GM10847 (cell line): ENCODE measurements around the gene BTRC.

Experiments
- POLR2A ChIP-seq: IDR thresholded peaks from 2 replicates; pipeline ENCODE4 v1.6.1; 2011; ENCODE audit not compliant: insufficient read length; ENCODE audit errors: extremely low read depth

The BTRC gene

DNA sequence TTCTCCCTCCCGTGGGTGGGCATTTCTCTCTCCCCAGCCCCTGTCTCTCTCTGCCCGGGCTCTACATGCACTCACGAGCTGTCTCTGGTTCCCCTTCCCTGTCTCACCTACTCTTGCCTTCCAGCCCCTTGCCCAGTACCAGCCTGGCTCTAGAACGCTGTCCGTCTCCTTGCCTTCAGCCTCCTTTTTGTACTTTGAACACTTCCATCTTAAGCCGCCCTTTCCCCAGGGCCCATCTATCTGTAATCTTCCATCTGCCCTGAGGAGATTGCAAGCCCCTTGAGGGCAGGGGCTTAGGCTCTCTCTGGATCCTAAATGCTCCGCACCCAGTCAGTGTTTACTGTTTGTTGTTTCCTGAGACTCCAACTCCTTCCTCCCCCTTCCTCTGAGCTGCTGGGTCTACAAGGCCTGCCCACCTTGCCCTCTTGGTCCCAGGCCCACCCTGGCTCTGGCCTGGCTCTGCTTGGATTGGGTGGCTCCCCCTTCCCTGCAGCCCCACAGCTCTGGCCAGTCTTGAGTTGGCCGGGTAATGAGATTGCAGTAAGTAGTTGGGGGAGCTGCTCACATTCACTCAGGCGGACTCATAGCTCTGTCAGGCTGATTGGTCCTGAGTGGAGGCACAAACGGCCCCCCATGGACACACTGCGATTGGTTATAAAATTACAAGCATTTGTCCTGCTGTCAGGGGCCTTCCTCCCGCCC, 205.8 kb downstream of the BTRC start:
- no peak for TF ChIP-seq POLR2A

DNA sequence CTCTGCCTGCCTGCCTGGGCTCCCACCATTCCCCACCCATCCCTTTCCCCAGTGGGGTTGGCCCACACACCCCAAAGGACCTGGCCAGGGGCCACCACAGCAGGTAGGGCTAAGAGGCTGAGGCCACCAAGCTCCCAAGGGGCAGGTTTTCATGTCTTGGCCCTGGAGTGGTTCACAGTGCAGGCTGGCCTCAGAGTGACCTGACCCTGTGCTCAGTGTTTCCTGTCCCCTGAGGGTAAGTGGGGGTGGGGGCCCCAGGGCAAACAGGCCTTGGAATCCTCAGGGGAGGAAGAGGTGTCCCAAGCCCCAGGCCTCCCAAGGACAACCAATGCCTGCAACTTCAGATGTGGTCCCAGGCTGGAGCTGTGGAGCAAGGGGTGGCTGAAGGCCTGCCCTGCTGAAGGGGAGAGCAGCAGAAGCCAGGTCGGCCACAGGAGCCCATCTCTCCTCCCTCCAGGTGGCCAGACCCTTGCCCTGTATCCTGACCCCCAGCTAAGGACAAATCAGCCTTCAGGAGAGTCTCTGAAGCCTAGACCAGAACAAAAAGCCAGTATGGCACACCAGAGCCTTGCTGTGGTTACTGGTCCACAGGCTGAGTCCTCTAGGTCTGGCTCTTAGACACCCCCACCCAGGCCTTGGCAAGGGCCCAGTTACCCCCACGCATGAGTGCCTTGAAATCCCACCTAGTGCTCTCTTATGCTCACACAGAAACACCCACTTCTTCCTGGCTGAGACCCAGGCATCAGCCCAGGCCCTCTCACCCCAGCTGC, 206.5 kb downstream of the BTRC start:
- TF ChIP-seq POLR2A: no peak

GRCh38 chr10:101561068-101561915, 207.3 kb downstream of the BTRC start:
- TF ChIP-seq POLR2A: no peak

DNA sequence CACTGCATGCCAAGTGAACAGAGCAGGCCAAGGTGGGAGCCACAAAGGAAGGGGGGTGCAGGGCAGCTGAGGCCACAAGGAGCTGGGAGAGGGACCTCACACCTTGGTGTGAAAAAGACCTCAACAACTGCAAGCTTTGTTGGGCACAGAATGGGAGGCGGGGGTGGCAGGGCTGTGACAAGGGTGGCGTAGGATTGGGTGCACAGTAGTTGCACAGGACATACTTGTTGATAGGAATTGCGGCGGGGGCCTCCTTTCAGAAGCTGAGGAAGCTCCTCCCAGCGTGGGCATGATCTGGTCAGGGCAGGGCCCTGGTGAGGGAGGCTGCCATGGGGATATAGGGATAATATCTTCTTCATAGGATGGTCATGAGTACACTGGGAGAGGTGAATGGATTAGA, 208.3 kb downstream of the BTRC start:
- TF ChIP-seq POLR2A: no peak

DNA sequence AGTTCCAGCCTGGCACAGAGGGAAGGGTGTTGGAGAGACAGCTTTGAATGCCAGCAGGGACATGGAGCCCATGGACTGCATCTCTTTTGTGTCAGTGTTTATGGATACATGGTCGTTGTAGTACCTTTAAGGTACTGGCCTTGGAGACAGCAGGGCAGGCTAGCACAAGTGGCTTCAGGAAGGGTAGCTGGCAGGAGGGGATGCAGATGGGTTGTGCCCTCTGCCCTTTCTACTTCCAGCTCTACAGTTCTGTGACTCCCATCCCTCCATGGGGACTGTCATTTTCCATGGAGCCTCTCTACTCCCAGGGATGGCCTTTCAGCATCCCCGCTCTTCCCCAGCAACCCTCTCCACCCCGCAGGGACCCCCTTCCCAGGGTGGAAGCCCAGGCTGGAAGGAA, 209.0 kb downstream of the BTRC start:
- TF ChIP-seq POLR2A: no peak

DNA sequence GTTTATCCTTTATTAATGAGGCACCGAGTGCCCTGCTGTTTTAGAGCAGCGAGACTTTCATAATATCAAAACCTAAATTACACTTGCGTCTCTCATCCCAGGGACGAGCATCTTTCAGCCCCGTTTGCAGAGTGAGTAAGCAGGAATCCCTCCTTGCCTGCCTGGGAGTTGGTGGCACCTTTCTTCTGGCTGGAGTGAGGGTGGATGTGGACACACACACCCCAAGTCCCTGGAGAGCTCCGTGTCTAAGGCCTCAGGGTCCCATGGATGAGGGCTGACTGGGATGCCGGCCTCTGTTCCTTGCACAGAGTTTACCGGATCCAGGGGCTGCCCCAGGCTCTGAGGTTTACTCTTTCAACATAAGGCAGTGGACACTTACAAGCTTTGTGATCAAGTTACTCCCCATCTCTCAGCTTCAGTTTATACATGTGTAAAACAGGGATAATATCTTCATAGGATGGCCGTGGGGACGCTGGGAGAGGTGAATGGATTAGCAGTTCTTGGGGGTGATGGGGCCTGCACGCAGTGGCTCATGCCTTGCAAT, 209.6 kb downstream of the BTRC start:
- no peak for TF ChIP-seq POLR2A

GRCh38 chr10:101564490-101564991, 210.6 kb downstream of the BTRC start:
- TF ChIP-seq POLR2A: no peak

GRCh38 chr10:101565370-101565900, 211.5 kb downstream of the BTRC start:
- no peak for TF ChIP-seq POLR2A

DNA sequence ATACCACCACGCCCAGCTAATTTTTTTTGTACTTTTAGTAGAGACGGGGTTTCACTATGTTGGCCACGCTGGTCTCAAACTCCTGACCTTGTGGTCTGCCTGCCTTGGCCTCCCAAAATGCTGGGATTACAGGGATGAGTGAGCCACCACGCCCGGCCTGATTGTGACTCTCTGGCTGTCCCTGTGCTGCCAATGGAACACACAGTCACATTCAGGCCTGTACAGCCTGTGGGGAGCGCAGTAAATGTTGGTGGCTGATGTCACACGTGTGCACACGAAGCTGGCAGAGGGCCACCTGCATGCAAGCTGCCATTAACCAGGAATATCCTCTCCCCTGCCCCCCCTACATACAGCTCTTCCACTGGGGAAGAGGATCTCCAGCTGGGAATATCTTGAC, 212.0 kb downstream of the BTRC start:
- no peak for TF ChIP-seq POLR2A

GRCh38 chr10:101566333-101567164, 212.6 kb downstream of the BTRC start:
- no peak for TF ChIP-seq POLR2A

DNA sequence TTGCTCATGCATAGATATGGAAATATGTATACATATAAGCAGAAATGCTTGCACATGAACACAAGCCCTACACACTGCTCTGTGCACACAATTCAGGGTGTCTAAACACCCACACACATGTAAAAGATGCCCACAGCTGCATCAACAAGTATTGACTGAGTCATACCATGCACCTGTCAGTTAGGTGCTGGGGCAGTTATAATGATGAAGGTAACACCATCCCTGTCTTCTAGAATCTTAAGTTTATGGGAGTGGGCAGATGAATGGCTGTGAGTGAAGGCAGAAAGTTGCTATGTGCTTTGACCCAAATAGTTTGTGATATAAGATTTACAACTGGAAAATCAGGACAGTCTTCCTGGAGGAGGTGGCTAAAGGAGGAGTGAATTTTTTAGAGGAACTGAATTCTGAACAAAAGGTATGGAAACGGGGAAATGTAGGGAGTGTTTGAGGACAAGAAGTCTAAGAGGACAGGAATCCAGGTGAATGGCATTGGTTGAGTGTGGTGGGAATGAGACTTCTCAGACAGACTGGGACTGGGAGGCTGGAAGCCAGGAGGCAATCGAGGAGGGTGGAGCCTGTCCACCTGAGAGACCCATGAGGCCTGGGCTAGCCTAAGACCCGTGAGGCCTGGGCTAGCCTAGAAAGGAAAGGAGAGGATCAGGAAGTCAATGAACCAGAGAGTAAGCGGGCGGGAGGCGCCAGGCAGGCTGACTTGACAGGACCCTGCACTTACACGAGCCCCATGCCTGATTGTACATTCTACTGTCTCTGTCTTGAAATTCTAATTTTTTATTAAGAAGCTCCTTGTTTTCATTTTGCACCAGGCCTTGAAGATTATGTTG, 213.4 kb downstream of the BTRC start:
- TF ChIP-seq POLR2A: no peak

- no peak for TF ChIP-seq POLR2A
Observed at GRCh38 chr10:101568054-101568745, 214.2 kb downstream of the BTRC start.

GRCh38 chr10:101569323-101569621, 215.3 kb downstream of the BTRC start:
- TF ChIP-seq POLR2A: no peak
